ENCODE data around the gene FPR2.

Gene FPR2

DNA sequence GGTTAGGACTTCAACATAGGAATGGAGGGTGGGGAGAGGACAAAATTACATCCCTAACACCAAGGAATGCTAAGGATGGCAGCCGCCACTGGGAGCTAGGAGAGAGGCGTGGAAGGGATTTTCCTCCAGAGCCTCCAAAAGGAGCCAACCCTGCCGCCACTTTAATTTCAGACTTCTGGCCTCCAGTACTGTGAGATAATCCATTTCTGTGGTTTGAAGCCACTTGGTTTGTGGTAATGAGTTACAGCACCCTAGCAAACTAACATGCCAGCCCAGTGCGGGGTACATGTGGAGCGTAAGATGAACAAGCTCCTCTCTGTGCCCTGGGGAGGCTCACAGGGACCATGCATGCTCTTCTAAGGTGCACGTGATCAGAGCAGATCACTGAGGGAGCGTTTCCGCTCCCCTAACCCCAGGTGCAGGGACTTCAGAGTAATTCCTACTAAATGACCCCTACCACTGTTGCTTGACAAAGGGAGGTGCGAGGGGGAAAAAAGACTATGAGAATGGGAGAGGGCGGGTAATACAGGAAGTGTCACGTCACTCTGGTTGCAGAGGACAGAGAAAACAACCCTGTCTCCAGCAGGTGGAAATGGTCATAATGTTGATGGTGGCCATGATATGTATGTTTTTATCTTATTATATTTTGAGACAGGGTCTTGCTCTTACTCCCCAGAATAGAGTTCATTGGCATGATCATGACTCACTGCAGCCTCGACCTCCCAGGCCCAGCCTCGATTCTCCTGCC is 21.3 kb upstream of the FPR2 start:
- no peak overlapping the region for H3K27ac ChIP-seq
- ChIA-PET CTCF (interaction anchor here (0.7 kb wide), 1 partner anchor 710 kb away, joined by 3 read pairs; no protein-coding TSS in a partner anchor), POLR2A (ENCODE audit: low non-redundant PET) (no interaction called here)
- DNase-seq (ENCODE audit: low spot score) = no peak
- TF ChIP-seq, protein P1, sequence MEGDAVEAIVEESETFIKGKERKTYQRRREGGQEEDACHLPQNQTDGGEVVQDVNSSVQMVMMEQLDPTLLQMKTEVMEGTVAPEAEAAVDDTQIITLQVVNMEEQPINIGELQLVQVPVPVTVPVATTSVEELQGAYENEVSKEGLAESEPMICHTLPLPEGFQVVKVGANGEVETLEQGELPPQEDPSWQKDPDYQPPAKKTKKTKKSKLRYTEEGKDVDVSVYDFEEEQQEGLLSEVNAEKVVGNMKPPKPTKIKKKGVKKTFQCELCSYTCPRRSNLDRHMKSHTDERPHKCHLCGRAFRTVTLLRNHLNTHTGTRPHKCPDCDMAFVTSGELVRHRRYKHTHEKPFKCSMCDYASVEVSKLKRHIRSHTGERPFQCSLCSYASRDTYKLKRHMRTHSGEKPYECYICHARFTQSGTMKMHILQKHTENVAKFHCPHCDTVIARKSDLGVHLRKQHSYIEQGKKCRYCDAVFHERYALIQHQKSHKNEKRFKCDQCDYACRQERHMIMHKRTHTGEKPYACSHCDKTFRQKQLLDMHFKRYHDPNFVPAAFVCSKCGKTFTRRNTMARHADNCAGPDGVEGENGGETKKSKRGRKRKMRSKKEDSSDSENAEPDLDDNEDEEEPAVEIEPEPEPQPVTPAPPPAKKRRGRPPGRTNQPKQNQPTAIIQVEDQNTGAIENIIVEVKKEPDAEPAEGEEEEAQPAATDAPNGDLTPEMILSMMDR (conservative IDR thresholded peaks at IDR 0.05; ENCODE audit: low read depth) = no peak

DNA sequence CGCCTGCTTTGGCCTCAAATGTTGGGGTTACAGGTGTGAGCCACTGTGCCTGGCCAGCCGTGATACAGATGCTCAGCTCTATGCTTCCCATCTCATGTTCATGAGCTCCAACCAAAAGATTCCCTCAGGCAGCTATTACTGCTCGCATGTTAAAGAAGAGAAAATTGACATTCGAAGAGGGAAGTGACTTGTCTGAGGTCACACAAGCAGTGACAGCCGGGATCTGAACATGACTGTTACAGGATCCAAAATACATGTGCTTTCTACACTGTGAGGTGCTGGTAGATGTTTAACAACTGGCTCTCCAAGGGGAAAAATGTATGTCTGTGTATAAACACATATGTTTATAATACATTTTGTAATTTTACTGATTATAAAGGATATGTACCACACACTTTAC is 20.6 kb upstream of the FPR2 start:
- TF ChIP-seq, protein P1 (conservative IDR thresholded peaks at IDR 0.05; ENCODE audit: low read depth) = no peak
- ChIA-PET CTCF (interaction anchor here (0.7 kb wide), 2 partner anchors 38 to 710 kb away, joined by 3 to 4 read pairs; no protein-coding TSS in a partner anchor), POLR2A (ENCODE audit: low non-redundant PET) (no interaction called here)
- no peak overlapping the region for H3K27ac ChIP-seq
- no peak for DNase-seq (ENCODE audit: low spot score)

DNA sequence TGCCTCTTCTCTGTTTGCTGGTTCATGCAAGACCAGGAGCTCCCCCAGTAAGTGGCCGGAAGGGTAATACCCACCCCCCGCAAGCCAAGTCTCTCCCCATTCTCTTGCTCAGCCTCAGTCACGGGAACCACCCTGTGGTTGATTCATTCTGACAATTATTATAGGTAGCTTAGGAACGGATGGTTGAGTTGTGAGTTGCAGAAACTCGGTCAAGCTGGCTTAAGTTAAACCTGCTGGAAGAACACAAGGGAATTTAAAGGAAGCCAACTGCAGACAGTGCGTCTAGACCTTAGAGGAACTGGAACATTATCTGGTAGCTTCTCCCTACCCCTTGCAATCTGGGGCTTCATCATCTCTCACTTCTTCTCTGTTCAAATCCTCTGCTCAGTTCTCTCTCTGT is 18.2 kb upstream of the FPR2 start:
- no peak for DNase-seq (ENCODE audit: low spot score)
- ChIA-PET CTCF (no interaction called here), POLR2A (ENCODE audit: low non-redundant PET) (no interaction called here)
- TF ChIP-seq, protein P1 (conservative IDR thresholded peaks at IDR 0.05; ENCODE audit: low read depth) = no peak
- no peak overlapping the region for H3K27ac ChIP-seq

DNA sequence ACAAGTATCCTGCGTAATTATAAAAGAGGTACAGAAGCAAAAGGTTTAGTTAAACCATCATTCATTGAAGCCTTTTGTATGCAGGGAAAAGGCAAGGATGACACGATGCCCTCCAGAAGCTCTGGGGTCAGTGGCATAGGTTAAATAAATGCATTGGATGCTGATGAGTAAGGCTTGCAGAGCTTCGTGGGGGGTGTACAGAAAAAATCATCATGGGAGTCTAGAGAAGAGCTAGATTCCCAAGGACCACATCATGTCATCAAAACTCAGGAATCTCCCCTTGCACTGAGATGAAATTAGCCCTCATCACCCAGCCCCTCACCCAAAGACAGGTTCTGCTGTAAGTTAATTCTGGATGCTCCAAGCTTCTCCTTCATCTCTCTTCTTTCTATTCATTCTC is 17.6 kb upstream of the FPR2 start:
- no peak for DNase-seq (ENCODE audit: low spot score)
- ChIA-PET CTCF (interaction anchor here (0.7 to 1.2 kb wide), 2 partner anchors 34 to 53 kb away, joined by 3 to 4 read pairs; no protein-coding TSS in a partner anchor), POLR2A (ENCODE audit: low non-redundant PET) (no interaction called here)
- TF ChIP-seq, protein P1 (conservative IDR thresholded peaks at IDR 0.05; ENCODE audit: low read depth) = no peak
- H3K27ac ChIP-seq = no peak overlapping the region

DNA sequence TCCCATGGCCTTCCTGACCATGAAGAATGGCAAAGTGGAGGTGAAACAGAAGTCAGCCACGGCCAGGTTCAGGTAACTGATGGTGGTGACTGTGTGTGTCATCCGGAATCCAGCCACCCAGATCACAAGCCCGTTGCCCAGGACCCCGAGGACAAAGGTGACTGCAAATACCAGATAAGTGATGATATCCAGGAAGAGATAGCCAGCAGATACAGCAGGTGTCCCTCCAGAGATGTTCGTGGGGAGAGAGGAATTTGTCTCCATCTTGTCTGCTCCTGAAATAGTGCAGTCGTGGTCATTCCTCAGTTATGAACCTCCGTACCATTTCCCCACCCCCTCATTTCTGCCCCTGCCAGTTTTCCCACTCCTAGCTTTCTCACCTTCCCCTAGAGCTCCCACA is 14.2 kb upstream of the FPR2 start:
- DNase-seq (ENCODE audit: low spot score) = no peak
- POLR2A ChIA-PET (ENCODE audit: low non-redundant PET) = no interaction called here
- CTCF ChIA-PET = interaction anchor here (0.6 kb wide), 1 partner anchor 9 kb away, joined by 4 read pairs; no protein-coding TSS in a partner anchor
- TF ChIP-seq, protein P1 (conservative IDR thresholded peaks at IDR 0.05; ENCODE audit: low read depth) = no peak
- H3K27ac ChIP-seq = no peak overlapping the region

DNA sequence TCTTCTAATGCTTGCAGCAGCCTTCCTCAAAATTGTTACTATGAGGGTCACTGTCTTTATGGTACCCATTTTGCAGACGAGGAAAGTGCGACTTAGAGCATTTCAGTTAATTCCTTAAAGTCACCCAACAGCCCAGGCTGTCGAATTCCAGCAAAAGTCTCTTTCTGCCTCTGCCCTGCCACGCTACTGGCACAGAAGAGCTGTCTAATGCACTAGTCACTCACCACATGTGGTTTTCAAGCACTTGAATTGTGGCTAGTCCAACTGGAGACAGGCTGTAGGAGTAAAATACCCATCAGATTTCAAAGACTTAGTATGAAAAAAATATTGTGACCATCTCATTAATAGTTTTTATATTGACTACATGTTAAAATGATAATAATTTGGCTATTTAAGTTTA is 11.0 kb upstream of the FPR2 start:
- DNase-seq (ENCODE audit: low spot score) = no peak
- TF ChIP-seq, protein P1 (conservative IDR thresholded peaks at IDR 0.05; ENCODE audit: low read depth) = no peak
- H3K27ac ChIP-seq = no peak overlapping the region
- ChIA-PET CTCF (no interaction called here), POLR2A (ENCODE audit: low non-redundant PET) (no interaction called here)
